HUES48 (cell line): ENCODE data around the gene AKR1C4.
"Not testable (repeated sequence)": the region's sequence is repeated elsewhere in the genome, so short reads cannot be mapped to it uniquely, and the experiment has no call there.

ENCODE experiments used
- H3K27ac ChIP-seq: one replicate; pipeline ENCODE4 v1.7.0; 2013; ENCODE audit warnings: low read depth, low read length, inconsistent platforms
- H3K27me3 ChIP-seq: 2 replicates; pipeline ENCODE4 v1.6.1; 2013; ENCODE audit warnings: mild to moderate bottlenecking, low read length; ENCODE audit not compliant: control insufficient read depth, insufficient read depth
- H3K36me3 ChIP-seq: 2 replicates; pipeline ENCODE4 v1.6.1; 2013; ENCODE audit warnings: low read length; ENCODE audit not compliant: control insufficient read depth, insufficient read depth
- H3K4me1 ChIP-seq: 2 replicates; pipeline ENCODE4 v1.6.1; 2013; ENCODE audit warnings: mild to moderate bottlenecking, low read length; ENCODE audit not compliant: control insufficient read depth, insufficient read depth
- H3K4me3 ChIP-seq: 2 replicates; pipeline ENCODE4 v1.5.1; 2013; ENCODE audit warnings: mild to moderate bottlenecking, low read depth, low read length
- H3K9ac ChIP-seq: 2 replicates; pipeline ENCODE4 v1.6.1; 2013; ENCODE audit warnings: mild to moderate bottlenecking, low read depth, low read length, moderate library complexity
- H3K9me3 ChIP-seq: 2 replicates; pipeline ENCODE4 v1.6.1; 2013; ENCODE audit warnings: low read length; ENCODE audit not compliant: control insufficient read depth, insufficient read depth

Gene AKR1C4

GRCh38 chr10:5206799-5207198 lies 10.2 kb downstream of the AKR1C4 start:
- Histone ChIP-seq H3K4me3 (no peak overlapping the region), H3K9ac (no peak overlapping the region), H3K27ac (no peak overlapping the region), H3K9me3 (peaks cover 19% of the 10 kb centered on the region), H3K4me1 (no peaks in the 10 kb centered on the region), H3K27me3 (no peaks in the 10 kb centered on the region), H3K36me3 (no peaks in the 10 kb centered on the region)

GRCh38 chr10:5209776-5210175 lies 13.1 kb downstream of the AKR1C4 start:
- not testable (repeated sequence) for H3K27me3 ChIP-seq

GRCh38 chr10:5210261-5210660 lies 13.6 kb downstream of the AKR1C4 start:
- H3K4me1 ChIP-seq, H3K36me3 ChIP-seq, H3K9ac ChIP-seq, H3K4me3 ChIP-seq, H3K27ac ChIP-seq, H3K27me3 ChIP-seq: not testable (repeated sequence)
- H3K9me3 ChIP-seq, result peaks cover 34% of the 10 kb centered on the region

More at GRCh38 chr10:5209776-5210175, 13.1 kb downstream of the AKR1C4 start:
- not testable (repeated sequence) for H3K9ac ChIP-seq, H3K27ac ChIP-seq, H3K4me1 ChIP-seq, H3K4me3 ChIP-seq, H3K36me3 ChIP-seq
- peaks cover 34% of the 10 kb centered on the region for H3K9me3 ChIP-seq

- Histone ChIP-seq H3K4me1 (no peaks in the 10 kb centered on the region), H3K9ac (no peak overlapping the region), H3K9me3 (peaks cover 42% of the 10 kb centered on the region), H3K27ac (no peak overlapping the region), H3K27me3 (no peaks in the 10 kb centered on the region), H3K4me3 (no peak overlapping the region), H3K36me3 (no peaks in the 10 kb centered on the region)
Observed at GRCh38 chr10:5211696-5212536, 15.3 kb downstream of the AKR1C4 start.

GRCh38 chr10:5216801-5217200 lies 20.2 kb downstream of the AKR1C4 start:
- H3K27ac ChIP-seq, result no peak overlapping the region
- no peak overlapping the region for H3K9ac ChIP-seq
- no peaks in the 10 kb centered on the region for H3K4me1 ChIP-seq
- H3K9me3 ChIP-seq, result peaks cover 48% of the 10 kb centered on the region
- no peak overlapping the region for H3K4me3 ChIP-seq
- H3K36me3 ChIP-seq, result no peaks in the 10 kb centered on the region
- H3K27me3 ChIP-seq, result no peaks in the 10 kb centered on the region

GRCh38 chr10:5219262-5219661 lies 22.6 kb downstream of the AKR1C4 start:
- Histone ChIP-seq H3K27me3 (no peaks in the 10 kb centered on the region), H3K4me3 (no peak overlapping the region), H3K36me3 (no peaks in the 10 kb centered on the region), H3K9me3 (peaks cover 42% of the 10 kb centered on the region), H3K4me1 (no peaks in the 10 kb centered on the region), H3K9ac (no peak overlapping the region), H3K27ac (no peak overlapping the region)

GRCh38 chr10:5222942-5223341 lies 26.3 kb downstream of the AKR1C4 start:
- not testable (repeated sequence) for H3K27ac ChIP-seq, H3K4me3 ChIP-seq, H3K27me3 ChIP-seq, H3K9ac ChIP-seq, H3K36me3 ChIP-seq, H3K4me1 ChIP-seq
- H3K9me3 ChIP-seq, result peaks cover 23% of the 10 kb centered on the region

GRCh38 chr10:5229019-5229418 lies 32.4 kb downstream of the AKR1C4 start:
- H3K4me1 ChIP-seq, result no peaks in the 10 kb centered on the region
- H3K9me3 ChIP-seq, result peaks cover 3% of the 10 kb centered on the region
- H3K9ac ChIP-seq, result no peak overlapping the region
- no peaks in the 10 kb centered on the region for H3K36me3 ChIP-seq
- no peak overlapping the region for H3K27ac ChIP-seq
- H3K27me3 ChIP-seq, result no peaks in the 10 kb centered on the region
- no peak overlapping the region for H3K4me3 ChIP-seq

- Histone ChIP-seq H3K27ac (no peak overlapping the region), H3K4me1 (no peaks in the 10 kb centered on the region), H3K36me3 (no peaks in the 10 kb centered on the region), H3K9me3 (peaks cover 6% of the 10 kb centered on the region), H3K4me3 (no peak overlapping the region), H3K9ac (no peak overlapping the region), H3K27me3 (no peaks in the 10 kb centered on the region)
Observed at GRCh38 chr10:5233324-5233723, 36.7 kb downstream of the AKR1C4 start.

- Histone ChIP-seq H3K4me3 (no peak overlapping the region), H3K9me3 (peaks cover 6% of the 10 kb centered on the region), H3K27me3 (no peaks in the 10 kb centered on the region), H3K9ac (no peak overlapping the region), H3K36me3 (no peaks in the 10 kb centered on the region), H3K27ac (no peak overlapping the region), H3K4me1 (no peaks in the 10 kb centered on the region)
Observed at GRCh38 chr10:5234106-5234860, 37.6 kb downstream of the AKR1C4 start.

GRCh38 chr10:5237541-5237940 lies 40.9 kb downstream of the AKR1C4 start:
- H3K4me3 ChIP-seq, H3K36me3 ChIP-seq, H3K27ac ChIP-seq, H3K9ac ChIP-seq, H3K4me1 ChIP-seq, H3K9me3 ChIP-seq, H3K27me3 ChIP-seq: not testable (repeated sequence)
